Measurements from ENCODE around the gene SUCLG2. TPM values are rescaled to one million over a fixed set of nuclear protein-coding genes. Genes with fewer than 3 reads are reported as not detected.

SUCLG2 gene
- total RNA-seq, 8 experiments from 2014 or later = 9.0 to 68.6 (median 22.3) TPM

DNA sequence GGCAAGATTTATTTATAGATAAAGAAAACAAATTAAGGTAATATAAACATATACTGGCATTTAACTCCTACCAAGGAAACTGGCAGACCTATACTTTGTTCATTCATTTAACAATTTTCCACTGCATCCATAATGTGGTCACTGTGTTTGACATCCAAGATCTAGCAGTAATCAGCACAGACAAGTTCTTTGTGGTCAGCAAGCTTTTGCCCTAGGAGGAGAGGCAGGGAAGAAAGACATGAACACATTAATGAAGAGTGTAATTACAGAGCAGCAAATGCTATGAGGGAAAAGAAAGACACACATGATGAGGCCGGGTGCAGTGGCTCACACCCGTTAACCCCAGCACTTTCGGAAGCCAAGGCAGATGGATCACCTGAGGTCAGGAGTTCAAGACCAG lies 34.4 kb downstream of the SUCLG2 start:
- Histone ChIP-seq H3K27ac (no peak overlapping the region), H3K4me1 (replicated peaks in 1 of 2) (peaks cover 0 to 16% of the 10 kb centered on the region in 2 donors), H3K4me3 (no peak overlapping the region)
- WGBS, 10 experiments = 60 to 100% (median 87%) methylated on average over 1 to 3 of the region's 3 CpGs; no CpG with 5 or more reads in 2 of the 10 experiments
- in situ Hi-C loops (cut with MboI; ENCODE audit: low pct_unique_long_range_greater_than_20kb in 2 of 9, low sequenced_read_pairs in 9 of 9, unreplicated experiment in 9 of 9) = loop anchor here in 1 of 9 experiments (25.0 kb wide), 2 partner anchors 167 to 233 kb away; no protein-coding TSS in a partner anchor
- no peak for ATAC-seq (replicated peaks in 6 of 8)

DNA sequence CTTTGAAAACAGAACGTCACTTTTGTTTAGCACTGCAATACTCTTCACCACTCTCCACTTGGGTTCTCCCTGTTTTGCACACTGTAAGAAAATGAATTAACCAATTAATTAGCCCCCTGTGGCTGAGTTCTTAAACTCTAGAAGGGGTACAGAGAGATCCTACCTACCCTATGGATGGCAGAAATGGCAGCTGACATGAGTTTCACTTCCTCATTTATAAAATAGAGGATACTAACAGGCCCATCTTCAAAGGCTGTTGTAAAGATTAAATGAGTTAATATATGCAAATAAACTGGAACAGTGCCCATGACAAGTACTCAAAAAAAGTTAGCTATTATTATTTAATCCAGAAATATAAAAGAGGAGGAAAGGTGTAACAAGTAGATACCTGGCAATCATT lies 36.9 kb downstream of the SUCLG2 start:
- no peak for ATAC-seq (replicated peaks in 6 of 8)
- in situ Hi-C loops (cut with MboI; ENCODE audit: low pct_unique_long_range_greater_than_20kb in 2 of 9, low sequenced_read_pairs in 9 of 9, unreplicated experiment in 9 of 9) = loop anchor here in 1 of 9 experiments (25.0 kb wide), 2 partner anchors 170 to 230 kb away; no protein-coding TSS in a partner anchor
- no peak overlapping the region for H3K27ac ChIP-seq
- no peak overlapping the region for H3K4me3 ChIP-seq
- H3K4me1 ChIP-seq (replicated peaks in 1 of 2) = peaks cover 0 to 6% of the 10 kb centered on the region in 2 donors
- WGBS, 10 experiments = 83 to 100% (median 100%) methylated on average over 1 of the region's 1 CpG; no CpG with 5 or more reads in 3 of the 10 experiments

DNA sequence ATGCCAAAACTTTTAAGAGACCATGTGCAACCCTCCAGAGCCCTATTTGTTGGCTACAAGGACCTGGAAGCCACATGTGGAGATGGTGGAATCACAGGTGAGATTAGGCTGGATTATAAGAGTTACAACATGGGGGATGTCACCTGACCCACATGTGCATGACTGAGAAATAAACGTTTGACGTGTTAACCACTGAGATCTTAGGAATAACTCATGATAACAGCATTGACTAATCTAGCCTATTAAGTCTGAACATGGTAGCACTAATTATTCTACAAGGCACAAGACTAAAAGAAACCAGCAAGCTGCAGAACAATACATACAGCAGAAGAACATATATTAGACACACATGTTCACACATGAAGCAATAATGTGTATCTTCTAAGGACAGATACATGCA lies 38.4 kb downstream of the SUCLG2 start:
- 85 to 100% (median 100%) methylated on average over 1 to 2 of the region's 2 CpGs; no CpG with 5 or more reads in 3 of the 10 experiments for WGBS, 10 experiments

DNA sequence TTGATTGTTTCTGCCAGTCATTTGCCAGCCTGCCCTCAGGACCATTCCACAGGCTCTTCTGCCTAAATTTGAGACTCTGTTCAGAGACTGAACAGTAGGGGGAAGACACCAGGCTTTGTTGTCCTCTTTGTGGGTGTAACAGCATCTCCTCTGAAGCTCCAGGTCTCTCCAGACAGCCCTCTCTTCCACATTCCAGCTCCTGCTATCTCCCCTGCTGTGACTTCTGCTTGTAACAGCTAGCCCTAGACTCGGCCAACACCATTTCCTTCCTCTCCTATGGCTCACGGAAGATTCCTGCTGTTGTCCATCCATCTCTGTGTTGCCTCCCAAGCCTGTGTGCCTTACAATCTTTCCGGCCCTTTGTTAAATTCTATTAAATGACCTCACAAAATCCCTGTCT lies 40.2 kb downstream of the SUCLG2 start:
- Histone ChIP-seq H3K4me3 (no peak overlapping the region), H3K27ac (no peak overlapping the region), H3K4me1 (replicated peaks in 1 of 2) (no peaks in the 10 kb centered on the region)
- in situ Hi-C loops (cut with MboI; ENCODE audit: low pct_unique_long_range_greater_than_20kb in 2 of 9, low sequenced_read_pairs in 9 of 9, unreplicated experiment in 9 of 9) = loop anchor here in 1 of 9 experiments (25.0 kb wide), 2 partner anchors 173 to 227 kb away; no protein-coding TSS in a partner anchor
- WGBS, 10 experiments = 75 to 100% (median 100%) methylated on average over 1 to 3 of the region's 3 CpGs; no CpG with 5 or more reads in 2 of the 10 experiments
- ATAC-seq (replicated peaks in 6 of 8) = no peak

More for the DNA sequence above, 38.4 kb downstream of the SUCLG2 start:
- in situ Hi-C loops (cut with MboI; ENCODE audit: low pct_unique_long_range_greater_than_20kb in 2 of 9, low sequenced_read_pairs in 9 of 9, unreplicated experiment in 9 of 9) = loop anchor here in 1 of 9 experiments (25.0 kb wide), 2 partner anchors 171 to 229 kb away; no protein-coding TSS in a partner anchor
- no peak overlapping the region for H3K4me3 ChIP-seq
- H3K27ac ChIP-seq = no peak overlapping the region
- H3K4me1 ChIP-seq (replicated peaks in 1 of 2) = peaks cover 0 to 6% of the 10 kb centered on the region in 2 donors
- no peak for ATAC-seq (replicated peaks in 6 of 8)

DNA sequence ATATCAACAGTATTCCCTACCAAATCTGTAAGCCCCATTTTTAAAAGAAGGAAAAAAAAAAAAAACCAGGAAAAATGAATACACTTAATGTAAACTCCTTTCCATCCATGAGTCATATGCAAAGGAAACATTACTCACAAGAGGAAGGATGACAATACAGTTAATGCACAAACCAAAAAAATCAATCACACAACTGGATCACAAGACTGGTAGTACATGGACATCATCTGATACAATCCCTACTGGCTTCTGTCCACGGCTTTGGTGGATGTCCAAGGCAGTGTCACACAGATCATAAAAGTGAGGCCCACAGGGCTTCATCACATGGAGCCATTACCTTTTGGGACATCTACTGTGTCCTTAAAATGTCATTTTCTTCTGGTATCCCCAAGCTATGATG lies 44.0 kb downstream of the SUCLG2 start:
- in situ Hi-C loops (cut with MboI; ENCODE audit: low pct_unique_long_range_greater_than_20kb in 2 of 9, low sequenced_read_pairs in 9 of 9, unreplicated experiment in 9 of 9) = loop anchor here in 1 of 9 experiments (25.0 kb wide), 2 partner anchors 177 to 223 kb away; no protein-coding TSS in a partner anchor
- peak in 5 of 8 experiments; percentile 36 to 94 (median 44) for ATAC-seq (replicated peaks in 6 of 8)

DNA sequence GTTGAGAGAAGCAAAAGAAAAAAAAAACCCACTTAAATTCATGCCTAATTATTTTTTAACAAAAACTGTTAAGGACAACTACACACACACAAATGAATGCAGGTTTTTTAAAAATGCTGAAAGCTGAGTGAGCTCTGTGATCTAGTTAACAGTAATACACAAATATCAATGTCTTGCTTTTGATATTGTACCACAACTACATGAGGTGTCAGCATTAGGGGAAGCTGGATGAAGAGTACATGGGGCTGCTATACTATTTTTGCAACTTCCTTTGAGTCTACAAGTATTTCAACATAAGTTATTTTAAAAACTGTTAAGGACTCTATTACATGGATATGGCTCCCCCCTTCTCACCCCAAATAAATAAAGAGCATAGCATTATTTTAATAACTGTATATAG lies 44.7 kb downstream of the SUCLG2 start:
- in situ Hi-C loops (cut with MboI; ENCODE audit: low pct_unique_long_range_greater_than_20kb in 2 of 9, low sequenced_read_pairs in 9 of 9, unreplicated experiment in 9 of 9) = loop anchor here in 1 of 9 experiments (25.0 kb wide), 2 partner anchors 178 to 222 kb away; no protein-coding TSS in a partner anchor
- no peak for ATAC-seq (replicated peaks in 6 of 8)
- no peak overlapping the region for H3K27ac ChIP-seq
- H3K4me3 ChIP-seq = no peak overlapping the region
- no peaks in the 10 kb centered on the region for H3K4me1 ChIP-seq (replicated peaks in 1 of 2)

More for the DNA sequence above, 44.0 kb downstream of the SUCLG2 start:
- WGBS, 10 experiments = 14 to 100% (median 83%) methylated on average over 1 of the region's 1 CpG; no CpG with 5 or more reads in 4 of the 10 experiments
- no peaks in the 10 kb centered on the region for H3K4me1 ChIP-seq (replicated peaks in 1 of 2)
- H3K27ac ChIP-seq = no peak overlapping the region
- H3K4me3 ChIP-seq = no peak overlapping the region

DNA sequence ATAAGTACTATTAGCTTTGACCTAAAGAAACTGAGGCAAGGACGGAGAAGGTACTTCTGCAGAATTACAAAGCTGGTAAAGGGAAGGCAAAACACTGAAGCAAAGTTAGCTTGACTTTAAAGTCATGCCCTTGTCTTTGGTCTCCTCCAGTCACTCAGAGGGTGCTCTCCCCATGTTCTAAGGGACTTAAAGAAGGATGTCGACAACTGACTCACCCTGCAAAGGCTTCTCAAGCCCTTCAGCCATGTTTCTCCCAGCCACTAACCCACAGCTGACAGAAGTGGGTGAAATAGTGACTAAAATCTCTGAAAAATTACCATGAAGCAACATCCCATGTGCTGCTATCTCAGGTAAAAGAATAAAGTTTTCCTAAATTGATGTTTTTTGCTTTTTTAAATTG lies 46.4 kb downstream of the SUCLG2 start:
- in situ Hi-C loops (cut with MboI; ENCODE audit: low pct_unique_long_range_greater_than_20kb in 2 of 9, low sequenced_read_pairs in 9 of 9, unreplicated experiment in 9 of 9) = loop anchor here in 1 of 9 experiments (25.0 kb wide), 2 partner anchors 179 to 221 kb away; no protein-coding TSS in a partner anchor
- WGBS, 10 experiments = 83 to 100% (median 92%) methylated on average over 1 to 2 of the region's 2 CpGs; no CpG with 5 or more reads in 5 of the 10 experiments
- no peak for ATAC-seq (replicated peaks in 6 of 8)
- no peak overlapping the region for H3K4me3 ChIP-seq
- H3K27ac ChIP-seq = no peak overlapping the region
- H3K4me1 ChIP-seq (replicated peaks in 1 of 2) = no peaks in the 10 kb centered on the region

DNA sequence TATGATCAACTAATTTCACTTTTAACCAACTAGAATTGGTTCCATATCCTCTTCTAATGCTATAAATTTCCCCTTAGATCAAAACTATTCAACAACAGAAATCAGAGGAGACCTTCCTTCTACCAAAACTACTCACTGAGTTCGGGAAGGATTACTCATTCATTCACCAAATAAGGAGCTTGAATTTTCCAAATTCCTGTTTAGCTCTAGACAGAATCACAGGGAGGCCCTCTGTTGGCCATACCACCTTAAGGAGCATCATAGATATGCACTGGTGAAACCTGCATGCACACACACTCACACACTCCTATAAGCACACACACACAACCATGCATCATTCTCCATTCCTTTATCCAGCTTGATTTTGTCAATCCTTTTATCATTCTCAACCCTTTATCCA lies 49.0 kb downstream of the SUCLG2 start:
- in situ Hi-C loops (cut with MboI; ENCODE audit: low pct_unique_long_range_greater_than_20kb in 2 of 9, low sequenced_read_pairs in 9 of 9, unreplicated experiment in 9 of 9) = loop anchor here in 1 of 9 experiments (25.0 kb wide), 2 partner anchors 182 to 218 kb away; no protein-coding TSS in a partner anchor
- Histone ChIP-seq H3K4me1 (replicated peaks in 1 of 2) (no peaks in the 10 kb centered on the region), H3K27ac (no peak overlapping the region), H3K4me3 (no peak overlapping the region)
- WGBS, 10 experiments = 0 to 90% (median 49%) methylated on average over 1 of the region's 1 CpG; no CpG with 5 or more reads in 4 of the 10 experiments
- ATAC-seq (replicated peaks in 6 of 8) = peak in 3 of 8 experiments; percentile 55 to 77 (median 59)

DNA sequence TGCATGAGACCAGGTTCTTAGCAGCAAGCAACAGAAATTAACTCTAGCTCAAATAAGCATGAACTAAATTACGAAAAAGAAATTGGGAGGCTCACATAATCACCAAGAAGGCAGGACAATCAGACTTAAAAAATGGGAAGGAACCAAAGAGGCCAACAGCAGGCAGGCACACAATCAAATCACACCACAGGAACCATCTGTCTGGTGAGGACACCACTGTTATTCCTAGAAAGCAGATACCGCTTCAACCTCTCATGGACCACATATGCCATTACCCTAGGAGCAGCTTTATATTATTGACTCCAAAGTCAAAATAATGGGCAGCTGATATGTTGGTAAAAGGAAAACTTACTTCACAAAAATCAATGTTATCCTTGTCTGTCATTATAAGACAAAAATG lies 51.6 kb downstream of the SUCLG2 start:
- in situ Hi-C loops (cut with MboI; ENCODE audit: low pct_unique_long_range_greater_than_20kb in 2 of 9, low sequenced_read_pairs in 9 of 9, unreplicated experiment in 9 of 9) = loop anchor here in 1 of 9 experiments (25.0 kb wide), 2 partner anchors 184 to 216 kb away; no protein-coding TSS in a partner anchor
- ATAC-seq (replicated peaks in 6 of 8) = no peak

DNA sequence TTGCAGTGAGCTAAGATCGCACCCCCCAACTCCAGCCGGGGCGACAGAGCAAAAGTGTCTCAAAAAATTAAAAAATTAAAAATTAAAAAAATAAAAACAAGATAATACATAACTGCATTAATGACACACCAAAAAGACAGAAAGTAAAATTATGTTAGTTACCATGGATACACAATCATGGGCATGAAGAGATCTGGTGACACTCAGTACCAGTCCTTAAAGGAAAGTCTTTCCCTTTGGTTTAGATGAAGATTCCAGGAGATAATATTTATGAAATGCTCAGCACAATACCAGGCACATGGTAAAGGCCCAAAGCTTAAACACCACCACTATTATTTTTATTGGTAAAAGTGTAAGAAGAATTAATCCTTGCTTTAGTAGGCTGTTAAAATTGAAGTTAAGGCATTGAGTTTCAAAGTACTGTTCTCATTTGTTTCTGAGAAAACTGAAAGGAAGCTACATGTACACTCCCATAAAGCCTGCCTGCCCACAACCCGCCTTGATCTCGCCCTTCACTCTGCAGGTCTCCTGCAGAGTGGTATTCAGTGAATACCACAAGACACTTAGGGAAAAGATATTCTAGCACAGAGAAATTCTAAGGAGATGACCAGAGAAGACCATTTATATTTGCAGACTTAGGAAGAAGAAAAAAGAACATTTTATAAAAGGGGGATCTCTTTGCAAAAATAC lies 52.3 kb downstream of the SUCLG2 start:
- 80 to 100% (median 100%) methylated on average over 1 to 5 of the region's 5 CpGs; no CpG with 5 or more reads in 1 of the 10 experiments for WGBS, 10 experiments
- H3K4me1 ChIP-seq (replicated peaks in 1 of 2) = no peaks in the 10 kb centered on the region
- H3K4me3 ChIP-seq = no peak overlapping the region
- in situ Hi-C loops (cut with MboI; ENCODE audit: low pct_unique_long_range_greater_than_20kb in 2 of 9, low sequenced_read_pairs in 9 of 9, unreplicated experiment in 9 of 9) = loop anchor here in 1 of 9 experiments (25.0 kb wide), 2 partner anchors 185 to 215 kb away; no protein-coding TSS in a partner anchor
- no peak overlapping the region for H3K27ac ChIP-seq
- no peak for ATAC-seq (replicated peaks in 6 of 8)

More for the DNA sequence above, 51.6 kb downstream of the SUCLG2 start:
- no peak overlapping the region for H3K4me3 ChIP-seq
- no peak overlapping the region for H3K27ac ChIP-seq
- H3K4me1 ChIP-seq (replicated peaks in 1 of 2) = no peaks in the 10 kb centered on the region
- 60 to 100% (median 93%) methylated on average over 1 to 2 of the region's 2 CpGs; no CpG with 5 or more reads in 3 of the 10 experiments for WGBS, 10 experiments

DNA sequence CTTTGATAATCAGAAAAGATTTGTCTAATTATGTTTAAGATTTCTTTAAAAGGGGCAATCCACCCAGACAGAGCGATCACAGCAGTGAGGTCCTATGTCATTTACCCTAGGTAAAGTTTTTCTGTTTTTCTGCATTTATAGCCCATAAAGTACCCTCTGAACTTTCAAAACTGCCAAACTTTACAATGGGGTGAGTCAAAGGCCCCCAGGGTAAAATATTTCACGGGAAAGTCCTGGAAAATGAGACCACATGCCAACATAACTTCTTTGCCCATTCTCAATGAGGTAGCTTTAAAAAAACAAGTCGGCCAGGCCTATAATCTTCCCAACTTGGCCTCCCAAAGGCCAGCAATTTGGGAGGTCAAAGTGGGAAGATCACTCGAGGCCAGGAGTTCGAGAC lies 53.0 kb downstream of the SUCLG2 start:
- ATAC-seq (replicated peaks in 6 of 8) = no peak
- no peaks in the 10 kb centered on the region for H3K4me1 ChIP-seq (replicated peaks in 1 of 2)
- H3K4me3 ChIP-seq = no peak overlapping the region
- in situ Hi-C loops (cut with MboI; ENCODE audit: low pct_unique_long_range_greater_than_20kb in 2 of 9, low sequenced_read_pairs in 9 of 9, unreplicated experiment in 9 of 9) = loop anchor here in 1 of 9 experiments (25.0 kb wide), 2 partner anchors 186 to 214 kb away; no protein-coding TSS in a partner anchor
- 38 to 100% (median 93%) methylated on average over 1 to 5 of the region's 5 CpGs for WGBS, 10 experiments
- no peak overlapping the region for H3K27ac ChIP-seq

DNA sequence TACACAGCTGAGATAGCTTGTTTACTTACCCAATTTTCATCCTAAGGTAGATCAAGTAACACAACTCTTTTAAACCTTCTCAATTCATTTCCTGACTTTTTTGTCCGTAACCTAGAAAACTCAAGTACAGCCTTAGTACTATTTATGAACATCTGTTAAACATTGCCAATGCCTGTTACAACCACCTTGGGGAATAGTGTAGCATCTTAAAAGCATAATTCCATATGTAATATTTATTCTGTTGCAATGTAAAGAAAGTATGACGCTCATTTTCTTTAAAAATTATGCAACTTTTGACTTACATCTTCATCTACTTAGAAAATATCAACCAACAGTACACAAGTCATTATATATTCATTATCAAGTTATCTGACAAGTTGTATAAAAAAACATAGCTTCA lies 54.6 kb downstream of the SUCLG2 start:
- in situ Hi-C loops (cut with MboI; ENCODE audit: low pct_unique_long_range_greater_than_20kb in 2 of 9, low sequenced_read_pairs in 9 of 9, unreplicated experiment in 9 of 9) = loop anchor here in 1 of 9 experiments (25.0 kb wide), 2 partner anchors 187 to 213 kb away; no protein-coding TSS in a partner anchor

More for the DNA sequence above, 54.6 kb downstream of the SUCLG2 start:
- Histone ChIP-seq H3K4me1 (replicated peaks in 1 of 2) (no peaks in the 10 kb centered on the region), H3K4me3 (no peak overlapping the region), H3K27ac (no peak overlapping the region)
- 20 to 100% (median 94%) methylated on average over 1 to 2 of the region's 2 CpGs; no CpG with 5 or more reads in 1 of the 10 experiments for WGBS, 10 experiments
- ATAC-seq (replicated peaks in 6 of 8) = no peak

Measured in motor neuron (in vitro differentiated cells).